Measurements from ENCODE around the gene UFD1. TPM values are rescaled to one million over a fixed set of nuclear protein-coding genes. Genes with fewer than 3 reads are reported as not detected.

Gene UFD1
- total and polyA plus RNA-seq, 2 of the 13 experiments (the other 11 are each of a cell fraction or from before 2014, with no cell fraction given) = 47.9 to 51.1 TPM

DNA sequence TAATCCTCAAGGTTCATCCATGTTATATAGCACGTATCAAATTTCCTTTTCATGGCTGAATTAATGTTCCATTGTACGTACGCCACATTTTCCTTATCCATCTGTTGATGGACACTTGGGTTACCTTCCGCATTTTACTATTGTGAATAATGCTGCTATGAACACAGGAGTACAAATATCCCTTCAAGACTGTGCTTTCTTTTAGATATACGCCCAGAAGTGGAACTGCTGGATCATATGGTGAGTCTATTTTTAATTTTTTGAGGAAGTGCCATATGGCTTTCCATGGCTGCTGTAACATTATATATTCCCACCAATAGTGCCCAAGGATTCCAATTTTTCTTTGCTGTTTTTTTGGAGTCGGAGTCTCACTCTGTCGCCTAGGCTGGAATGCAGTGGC, 40.7 kb downstream of the UFD1 start:
- Histone ChIP-seq H3K9me3 (ENCODE audit: low read length) (no peaks in the 10 kb centered on the region), H3K27me3 (ENCODE audit: control insufficient read depth in 1 of 2, insufficient read depth in 2 of 2, low read length in 2 of 2) (no peaks in the 10 kb centered on the region), H2AFZ (ENCODE audit: low read length) (no peak overlapping the region), H3K79me2 (ENCODE audit: insufficient read depth, low read length) (peaks cover 8% of the 10 kb centered on the region), H3K36me3 (replicated peaks in 1 of 2; ENCODE audit: control insufficient read depth in 1 of 2, insufficient read depth in 2 of 2, low read length in 2 of 2) (peaks cover 3 to 41% of the 10 kb centered on the region in 2 experiments), H3K4me1 (ENCODE audit: insufficient read depth, low read length) (peaks cover 6% of the 10 kb centered on the region), H4K20me1 (ENCODE audit: insufficient read depth, low read length) (no peaks in the 10 kb centered on the region), H3K4me3 (replicated peaks in 1 of 3; ENCODE audit: insufficient read depth in 1 of 3, low read depth in 2 of 3, low read length in 3 of 3) (no peak overlapping the region), H3K9ac (ENCODE audit: insufficient read depth, low read depth, low read length) (no peak overlapping the region), H3K27ac (ENCODE audit: extremely low read length, insufficient read depth, low read length) (no peak overlapping the region), H3K4me2 (ENCODE audit: low read depth, low read length) (no peak overlapping the region)
- in situ Hi-C loops (cut with HindIII; ENCODE audit: extremely low pct_ligation_motif_present, low pct_unique_long_range_greater_than_20kb) = no loop called here
- no TSS peak for BruUV-seq (replicated peaks)
- 98% methylated on average over 7 of the region's 7 CpGs for WGBS (ENCODE audit: low lambda C conversion rate)
- FAIRE-seq = no peak
- ATAC-seq = no peak
- no peak for TF ChIP-seq ZNF234 (CRISPR knock-in tag; conservative IDR thresholded peaks at IDR 0.05)
- TF ChIP-seq, protein P1, sequence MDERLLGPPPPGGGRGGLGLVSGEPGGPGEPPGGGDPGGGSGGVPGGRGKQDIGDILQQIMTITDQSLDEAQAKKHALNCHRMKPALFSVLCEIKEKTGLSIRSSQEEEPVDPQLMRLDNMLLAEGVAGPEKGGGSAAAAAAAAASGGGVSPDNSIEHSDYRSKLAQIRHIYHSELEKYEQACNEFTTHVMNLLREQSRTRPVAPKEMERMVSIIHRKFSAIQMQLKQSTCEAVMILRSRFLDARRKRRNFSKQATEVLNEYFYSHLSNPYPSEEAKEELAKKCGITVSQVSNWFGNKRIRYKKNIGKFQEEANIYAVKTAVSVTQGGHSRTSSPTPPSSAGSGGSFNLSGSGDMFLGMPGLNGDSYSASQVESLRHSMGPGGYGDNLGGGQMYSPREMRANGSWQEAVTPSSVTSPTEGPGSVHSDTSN (CRISPR knock-in tag; IDR thresholded peaks at IDR 0.05) = no peak
- TF ChIP-seq, protein P2, sequence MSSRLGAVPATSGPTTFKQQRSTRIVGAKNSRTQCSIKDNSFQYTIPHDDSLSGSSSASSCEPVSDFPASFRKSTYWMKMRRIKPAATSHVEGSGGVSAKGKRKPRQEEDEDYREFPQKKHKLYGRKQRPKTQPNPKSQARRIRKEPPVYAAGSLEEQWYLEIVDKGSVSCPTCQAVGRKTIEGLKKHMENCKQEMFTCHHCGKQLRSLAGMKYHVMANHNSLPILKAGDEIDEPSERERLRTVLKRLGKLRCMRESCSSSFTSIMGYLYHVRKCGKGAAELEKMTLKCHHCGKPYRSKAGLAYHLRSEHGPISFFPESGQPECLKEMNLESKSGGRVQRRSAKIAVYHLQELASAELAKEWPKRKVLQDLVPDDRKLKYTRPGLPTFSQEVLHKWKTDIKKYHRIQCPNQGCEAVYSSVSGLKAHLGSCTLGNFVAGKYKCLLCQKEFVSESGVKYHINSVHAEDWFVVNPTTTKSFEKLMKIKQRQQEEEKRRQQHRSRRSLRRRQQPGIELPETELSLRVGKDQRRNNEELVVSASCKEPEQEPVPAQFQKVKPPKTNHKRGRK (CRISPR knock-in tag; IDR thresholded peaks at IDR 0.05) = no peak
- TF ChIP-seq ZNF768 (CRISPR knock-in tag; IDR thresholded peaks at IDR 0.05) = no peak
- TF ChIP-seq GMEB1 (CRISPR knock-in tag; IDR thresholded peaks at IDR 0.05; ENCODE audit: borderline replicate concordance) = no peak
- no peak for TF ChIP-seq KLF15 (CRISPR knock-in tag; IDR thresholded peaks at IDR 0.05; ENCODE audit: borderline replicate concordance)
- TF ChIP-seq, protein P3, sequence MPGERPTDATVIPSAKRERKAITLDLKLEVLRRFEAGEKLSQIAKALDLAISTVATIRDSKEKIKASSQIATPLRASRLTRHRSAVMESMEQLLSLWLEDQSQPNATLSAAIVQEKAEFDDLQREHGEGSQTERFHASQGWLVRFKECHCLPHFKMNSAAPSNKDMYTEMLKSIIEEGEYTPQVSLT (CRISPR knock-in tag; IDR thresholded peaks at IDR 0.05; ENCODE audit: borderline replicate concordance, low read depth) = no peak
- TF ChIP-seq ZNF547 (CRISPR knock-in tag; IDR thresholded peaks at IDR 0.05) = no peak
- TF ChIP-seq ZNF772 (CRISPR knock-in tag; IDR thresholded peaks at IDR 0.05) = no peak
- TF ChIP-seq, protein P4, sequence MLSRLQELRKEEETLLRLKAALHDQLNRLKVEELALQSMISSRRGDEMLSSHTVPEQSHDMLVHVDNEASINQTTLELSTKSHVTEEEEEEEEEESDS (CRISPR knock-in tag; IDR thresholded peaks at IDR 0.05; ENCODE audit: borderline replicate concordance) = no peak
- TF ChIP-seq SP4 (CRISPR knock-in tag; IDR thresholded peaks at IDR 0.05) = no peak
- TF ChIP-seq MNT (IDR thresholded peaks at IDR 0.05) = no peak
- TF ChIP-seq, protein P5, sequence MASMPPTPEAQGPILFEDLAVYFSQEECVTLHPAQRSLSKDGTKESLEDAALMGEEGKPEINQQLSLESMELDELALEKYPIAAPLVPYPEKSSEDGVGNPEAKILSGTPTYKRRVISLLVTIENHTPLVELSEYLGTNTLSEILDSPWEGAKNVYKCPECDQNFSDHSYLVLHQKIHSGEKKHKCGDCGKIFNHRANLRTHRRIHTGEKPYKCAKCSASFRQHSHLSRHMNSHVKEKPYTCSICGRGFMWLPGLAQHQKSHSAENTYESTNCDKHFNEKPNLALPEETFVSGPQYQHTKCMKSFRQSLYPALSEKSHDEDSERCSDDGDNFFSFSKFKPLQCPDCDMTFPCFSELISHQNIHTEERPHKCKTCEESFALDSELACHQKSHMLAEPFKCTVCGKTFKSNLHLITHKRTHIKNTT (CRISPR knock-in tag; IDR thresholded peaks at IDR 0.05) = no peak
- TF ChIP-seq, protein P6, sequence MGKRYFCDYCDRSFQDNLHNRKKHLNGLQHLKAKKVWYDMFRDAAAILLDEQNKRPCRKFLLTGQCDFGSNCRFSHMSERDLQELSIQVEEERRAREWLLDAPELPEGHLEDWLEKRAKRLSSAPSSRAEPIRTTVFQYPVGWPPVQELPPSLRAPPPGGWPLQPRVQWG (CRISPR knock-in tag; IDR thresholded peaks at IDR 0.05; ENCODE audit: borderline replicate concordance, low read depth) = no peak
- TF ChIP-seq SIN3B (IDR thresholded peaks at IDR 0.05; ENCODE audit: low read length) = no peak
- DNase-seq (ENCODE audit: low spot score) = no peak
- intact Hi-C loops (cut with micrococcal nuclease; ENCODE audit: unreplicated experiment) = no loop called here
- ChIA-PET CTCF (ENCODE audit: low intra/inter-chr PET ratio, low total read pairs) (no interaction called here), POLR2A (no interaction called here)

Data from HepG2 (cell line).